CD4-positive, alpha-beta T cell (primary cell): Measurements from ENCODE around the gene SMAP2. TPM values are rescaled to one million over a fixed set of nuclear protein-coding genes. Genes with fewer than 3 reads are reported as not detected.

Source experiments
- ATAC-seq: fragments of 200-7000 bp; cut with Tn5 transposase; one replicate; pipeline ENCODE4 v1.10.0; 2022; ENCODE audit warnings: mild to moderate bottlenecking; ENCODE audit not compliant: poor library complexity
- CTCF ChIA-PET: fragments of 350-600 bp; sonication (Branson Sonifier 250); formaldehyde crosslinking; loops from one replicate; lab custom pipeline; 2021; ENCODE audit warnings: antibody characterized with exemption, inconsistent platforms; lab: Charles Lee
- POLR2A ChIA-PET: fragments of 350-600 bp; sonication (Branson Sonifier 250); formaldehyde crosslinking; loops from one replicate; lab custom pipeline; 2021; ENCODE audit warnings: antibody characterized with exemption, inconsistent platforms; lab: Charles Lee
- DNase-seq, 14 experiments: peaks; one replicate each; pipeline ENCODE4 v3.0.0-alpha.2; 2013 to 2020; ENCODE audit warnings: mixed read lengths in 2 of 14
- H3K27ac ChIP-seq, 2 donors: one replicate each; pipeline versions ENCODE4 v1.5.1 to v1.7.0; 2013; ENCODE audit warnings: low read length in 2 of 2, low read depth in 1 of 2, mild to moderate bottlenecking in 1 of 2
- H3K27me3 ChIP-seq, 2 experiments: 1 replicate in 1 of 2; 2 replicates in 1 of 2; pipeline versions ENCODE4 v1.6.1 to v1.7.0; 2013; ENCODE audit warnings: low read length in 2 of 2, control low read depth in 1 of 2, mild to moderate bottlenecking in 1 of 2, moderate library complexity in 1 of 2; ENCODE audit not compliant: insufficient read depth in 2 of 2, control insufficient read depth in 1 of 2
- H3K36me3 ChIP-seq: one replicate; pipeline ENCODE4 v1.6.1; 2013; ENCODE audit warnings: low read length, control low read depth; ENCODE audit not compliant: insufficient read depth
- H3K4me1 ChIP-seq: one replicate; pipeline ENCODE4 v1.6.1; 2013; ENCODE audit warnings: low read length, control low read depth; ENCODE audit not compliant: insufficient read depth
- H3K4me3 ChIP-seq: one replicate; pipeline ENCODE4 v1.5.1; 2013; ENCODE audit warnings: mild to moderate bottlenecking, low read length, moderate library complexity
- H3K9me3 ChIP-seq, 2 experiments: 1 replicate in 1 of 2; 2 replicates in 1 of 2; pipeline versions ENCODE4 v1.6.1 to v1.7.0; 2013; ENCODE audit warnings: low read length in 2 of 2, mild to moderate bottlenecking in 2 of 2, control low read depth in 1 of 2, moderate library complexity in 1 of 2; ENCODE audit not compliant: control insufficient read depth in 1 of 2, insufficient read depth in 1 of 2
- H3K27ac Mint-ChIP-seq: one replicate; pipeline ENCODE4 v1.8.0; 2020; ENCODE audit warnings: mixed read lengths
- H3K27me3 Mint-ChIP-seq: one replicate; pipeline ENCODE4 v1.8.0; 2021; ENCODE audit warnings: mixed read lengths
- H3K36me3 Mint-ChIP-seq: one replicate; pipeline ENCODE4 v1.8.0; 2021; ENCODE audit warnings: low read depth, mixed read lengths
- H3K4me1 Mint-ChIP-seq: one replicate; pipeline ENCODE4 v1.8.0; 2021; ENCODE audit warnings: low read depth, mixed read lengths
- H3K4me3 Mint-ChIP-seq: one replicate; pipeline ENCODE4 v1.8.0; 2020; ENCODE audit warnings: mild to moderate bottlenecking, mixed read lengths
- H3K9me3 Mint-ChIP-seq: one replicate; pipeline ENCODE4 v1.8.0; 2020; ENCODE audit warnings: mixed read lengths
- CTCF ChIP-seq: fragments of 200-600 bp; IDR thresholded peaks from one replicate; pipeline ENCODE4 v1.8.0; 2022; ENCODE audit warnings: antibody characterized with exemption, mild to moderate bottlenecking
- intact Hi-C, 2 experiments: fragments of 100-400 bp; cut with DNase I in 1 of 2; cut with micrococcal nuclease in 1 of 2; formaldehyde crosslinking; loops; one replicate each; pipeline versions ENCODE4 v1.15.1 to v1.9.0; 2023 to 2025; cut with DNase I, micrococcal nuclease
- total RNA-seq, 174 experiments: library from RNA in 2 of 174; stranded (reverse) in 2 of 174; gene quantifications; one replicate each; pipeline ENCODE4 v1.2.3 and lab custom pipeline; 2021 to 2026

Gene SMAP2
- total RNA-seq, 2 experiments from 2014 or later = 214 to 216 TPM

GRCh38 chr1:40421431-40422384 is 48.2 kb downstream of the SMAP2 start:
- no peak overlapping the region for H3K4me3 ChIP-seq
- peaks cover 97% of the 10 kb centered on the region for H3K36me3 Mint-ChIP-seq
- H3K9me3 Mint-ChIP-seq = no peaks in the 10 kb centered on the region
- POLR2A ChIA-PET = interaction anchor here (1.0 kb wide), 1 partner anchor 14 kb away, joined by 4 read pairs; no protein-coding TSS in a partner anchor
- H3K27ac ChIP-seq = no peak overlapping the region
- H3K9me3 ChIP-seq = no peaks in the 10 kb centered on the region
- H3K27me3 ChIP-seq = no peaks in the 10 kb centered on the region
- H3K4me1 Mint-ChIP-seq = peaks cover 12% of the 10 kb centered on the region
- no peaks in the 10 kb centered on the region for H3K4me1 ChIP-seq
- H3K36me3 ChIP-seq = peaks cover 58% of the 10 kb centered on the region
- intact Hi-C loops = no loop called here
- H3K4me3 Mint-ChIP-seq = no peak overlapping the region
- ATAC-seq (no peak), DNase-seq (no peak)
- H3K27ac Mint-ChIP-seq = peak overlapping the region; percentile 64
- H3K27me3 Mint-ChIP-seq = no peaks in the 10 kb centered on the region
- TF ChIP-seq CTCF = no peak
- CTCF ChIA-PET = interaction anchor here (1.9 kb wide), 1 partner anchor 17 kb away, joined by 4 read pairs; no protein-coding TSS in a partner anchor

GRCh38 chr1:40422630-40423263 is 49.2 kb downstream of the SMAP2 start:
- Histone ChIP-seq H3K4me3 (no peak overlapping the region), H3K9me3 (no peaks in the 10 kb centered on the region), H3K4me1 (no peaks in the 10 kb centered on the region), H3K27me3 (no peaks in the 10 kb centered on the region), H3K36me3 (peaks cover 48% of the 10 kb centered on the region), H3K27ac (no peak overlapping the region)
- Mint-ChIP-seq H3K9me3 (no peaks in the 10 kb centered on the region), H3K36me3 (peaks cover 86% of the 10 kb centered on the region), H3K4me1 (peaks cover 12% of the 10 kb centered on the region), H3K4me3 (no peak overlapping the region), H3K27me3 (no peaks in the 10 kb centered on the region), H3K27ac (peak overlapping the region; percentile 64)
- DNase-seq (no peak), ATAC-seq (no peak)
- ChIA-PET CTCF (interaction anchor here (1.9 kb wide), 1 partner anchor 16 kb away, joined by 4 read pairs; no protein-coding TSS in a partner anchor), POLR2A (no interaction called here)
- intact Hi-C loops = no loop called here
- no peak for TF ChIP-seq CTCF

GRCh38 chr1:40423264-40423642 is 49.7 kb downstream of the SMAP2 start:
- H3K4me3 Mint-ChIP-seq = no peak overlapping the region
- Histone ChIP-seq H3K9me3 (no peaks in the 10 kb centered on the region), H3K4me1 (no peaks in the 10 kb centered on the region), H3K4me3 (no peak overlapping the region), H3K36me3 (peaks cover 43% of the 10 kb centered on the region), H3K27me3 (no peaks in the 10 kb centered on the region), H3K27ac (no peak overlapping the region)
- CTCF ChIA-PET = interaction anchor here (1.9 kb wide), 1 partner anchor 15 kb away, joined by 4 read pairs; no protein-coding TSS in a partner anchor
- H3K27me3 Mint-ChIP-seq = no peaks in the 10 kb centered on the region
- DNase-seq = no peak
- H3K36me3 Mint-ChIP-seq = peaks cover 81% of the 10 kb centered on the region
- H3K27ac Mint-ChIP-seq = peak overlapping the region; percentile 64
- H3K9me3 Mint-ChIP-seq = no peaks in the 10 kb centered on the region
- intact Hi-C loops = no loop called here
- peaks cover 12% of the 10 kb centered on the region for H3K4me1 Mint-ChIP-seq
- no peak for TF ChIP-seq CTCF
- no peak for ATAC-seq
- POLR2A ChIA-PET = no interaction called here
